GM23338 (cell line): ENCODE measurements around the gene FILIP1L.

ENCODE experiments used
- CREB1 ChIP-seq: fragments of 250-450 bp; sonication (Bioruptor Pico); IDR thresholded peaks from 2 replicates; pipeline ENCODE4 v1.5.0; 2020; ENCODE audit warnings: low read depth, mild to moderate bottlenecking, moderate library complexity
- EZH2 ChIP-seq: fragments of 200-600 bp; sonication (generic); IDR thresholded peaks from one replicate; pipeline ENCODE4 v1.8.0; 2017; ENCODE audit warnings: antibody characterized with exemption, mild to moderate bottlenecking, low read depth; ENCODE audit not compliant: unreplicated experiment
- EZH2phosphoT487 ChIP-seq: fragments of 200-600 bp; sonication (generic); IDR thresholded peaks from one replicate; pipeline ENCODE4 v1.8.1; 2018; ENCODE audit warnings: antibody characterized with exemption; ENCODE audit not compliant: unreplicated experiment
- NANOG ChIP-seq: IDR thresholded peaks from 2 replicates; pipeline ENCODE4 v1.6.1; 2016; ENCODE audit warnings: antibody characterized with exemption, borderline replicate concordance
- POLR2AphosphoS5 ChIP-seq: IDR thresholded peaks from 2 replicates; pipeline ENCODE4 v1.6.1; 2016; ENCODE audit warnings: antibody characterized with exemption, low read depth
- STAT1 ChIP-seq: IDR thresholded peaks from one replicate; pipeline ENCODE4 v1.6.1; 2016; ENCODE audit warnings: antibody characterized with exemption; ENCODE audit not compliant: unreplicated experiment
- ZNF331 ChIP-seq: fragments of 250-450 bp; sonication (Bioruptor Pico); IDR thresholded peaks from 2 replicates; pipeline ENCODE4 v1.5.0; 2020; ENCODE audit warnings: low read depth, mild to moderate bottlenecking, moderate library complexity
- TF ChIP-seq, protein P1 (sequence below), 2 experiments: fragments of 200-600 bp in 1 of 2; sonication (generic) in 1 of 2; conservative IDR thresholded peaks; 2 replicates each; pipeline versions ENCODE4 v1.5.1 to v1.6.1; 2016 to 2017; ENCODE audit warnings: antibody characterized with exemption in 2 of 2, low read depth in 2 of 2, mild to moderate bottlenecking in 2 of 2, moderate library complexity in 1 of 2
- TF ChIP-seq, protein P2 (sequence below): IDR thresholded peaks from one replicate; pipeline ENCODE4 v1.6.1; 2018; ENCODE audit warnings: antibody characterized with exemption; ENCODE audit not compliant: unreplicated experiment
- TF ChIP-seq, protein P3 (sequence below): IDR thresholded peaks from 2 replicates; pipeline ENCODE4 v1.6.1; 2016; ENCODE audit warnings: antibody characterized with exemption

DNA sequence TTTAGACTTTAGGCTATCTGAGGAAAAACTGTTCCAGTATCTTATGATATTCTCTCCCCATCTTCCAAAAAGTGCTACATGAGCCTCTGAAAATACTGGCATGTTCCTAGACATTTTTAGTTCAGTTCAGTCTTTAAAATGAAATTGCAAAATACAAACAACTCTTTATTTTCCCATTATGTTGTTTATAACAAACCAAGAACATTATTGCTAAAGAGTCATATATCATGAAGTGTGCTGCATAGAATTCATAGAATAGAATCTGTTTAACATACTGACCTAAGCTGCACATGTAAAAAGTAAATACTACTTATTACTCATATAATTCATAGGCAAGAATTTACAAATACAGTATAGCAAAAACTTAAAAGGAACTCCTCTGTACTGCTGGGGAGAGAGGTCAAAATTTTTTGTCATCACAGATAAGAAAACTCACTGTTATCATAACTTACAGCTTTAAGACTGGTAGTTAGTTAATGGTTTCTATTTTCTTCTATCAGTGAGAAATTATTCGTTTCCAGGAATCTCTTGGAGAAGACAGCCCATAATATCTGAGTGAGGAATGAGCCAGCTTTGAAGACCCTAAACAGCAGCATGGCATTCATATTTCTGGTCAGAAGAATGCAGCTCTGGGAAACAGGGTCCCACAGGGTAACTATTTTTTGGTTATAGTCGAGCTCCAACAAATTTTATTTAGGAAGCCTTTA lies 32.2 kb downstream of the FILIP1L start:
- TF ChIP-seq, protein P1, sequence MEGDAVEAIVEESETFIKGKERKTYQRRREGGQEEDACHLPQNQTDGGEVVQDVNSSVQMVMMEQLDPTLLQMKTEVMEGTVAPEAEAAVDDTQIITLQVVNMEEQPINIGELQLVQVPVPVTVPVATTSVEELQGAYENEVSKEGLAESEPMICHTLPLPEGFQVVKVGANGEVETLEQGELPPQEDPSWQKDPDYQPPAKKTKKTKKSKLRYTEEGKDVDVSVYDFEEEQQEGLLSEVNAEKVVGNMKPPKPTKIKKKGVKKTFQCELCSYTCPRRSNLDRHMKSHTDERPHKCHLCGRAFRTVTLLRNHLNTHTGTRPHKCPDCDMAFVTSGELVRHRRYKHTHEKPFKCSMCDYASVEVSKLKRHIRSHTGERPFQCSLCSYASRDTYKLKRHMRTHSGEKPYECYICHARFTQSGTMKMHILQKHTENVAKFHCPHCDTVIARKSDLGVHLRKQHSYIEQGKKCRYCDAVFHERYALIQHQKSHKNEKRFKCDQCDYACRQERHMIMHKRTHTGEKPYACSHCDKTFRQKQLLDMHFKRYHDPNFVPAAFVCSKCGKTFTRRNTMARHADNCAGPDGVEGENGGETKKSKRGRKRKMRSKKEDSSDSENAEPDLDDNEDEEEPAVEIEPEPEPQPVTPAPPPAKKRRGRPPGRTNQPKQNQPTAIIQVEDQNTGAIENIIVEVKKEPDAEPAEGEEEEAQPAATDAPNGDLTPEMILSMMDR (conservative IDR thresholded peaks at IDR 0.05; ENCODE audit: low read depth in 2 of 2), result no peak
- no peak for TF ChIP-seq EZH2phosphoT487
- no peak for TF ChIP-seq EZH2
- no peak for TF ChIP-seq POLR2AphosphoS5
- TF ChIP-seq, protein P2, sequence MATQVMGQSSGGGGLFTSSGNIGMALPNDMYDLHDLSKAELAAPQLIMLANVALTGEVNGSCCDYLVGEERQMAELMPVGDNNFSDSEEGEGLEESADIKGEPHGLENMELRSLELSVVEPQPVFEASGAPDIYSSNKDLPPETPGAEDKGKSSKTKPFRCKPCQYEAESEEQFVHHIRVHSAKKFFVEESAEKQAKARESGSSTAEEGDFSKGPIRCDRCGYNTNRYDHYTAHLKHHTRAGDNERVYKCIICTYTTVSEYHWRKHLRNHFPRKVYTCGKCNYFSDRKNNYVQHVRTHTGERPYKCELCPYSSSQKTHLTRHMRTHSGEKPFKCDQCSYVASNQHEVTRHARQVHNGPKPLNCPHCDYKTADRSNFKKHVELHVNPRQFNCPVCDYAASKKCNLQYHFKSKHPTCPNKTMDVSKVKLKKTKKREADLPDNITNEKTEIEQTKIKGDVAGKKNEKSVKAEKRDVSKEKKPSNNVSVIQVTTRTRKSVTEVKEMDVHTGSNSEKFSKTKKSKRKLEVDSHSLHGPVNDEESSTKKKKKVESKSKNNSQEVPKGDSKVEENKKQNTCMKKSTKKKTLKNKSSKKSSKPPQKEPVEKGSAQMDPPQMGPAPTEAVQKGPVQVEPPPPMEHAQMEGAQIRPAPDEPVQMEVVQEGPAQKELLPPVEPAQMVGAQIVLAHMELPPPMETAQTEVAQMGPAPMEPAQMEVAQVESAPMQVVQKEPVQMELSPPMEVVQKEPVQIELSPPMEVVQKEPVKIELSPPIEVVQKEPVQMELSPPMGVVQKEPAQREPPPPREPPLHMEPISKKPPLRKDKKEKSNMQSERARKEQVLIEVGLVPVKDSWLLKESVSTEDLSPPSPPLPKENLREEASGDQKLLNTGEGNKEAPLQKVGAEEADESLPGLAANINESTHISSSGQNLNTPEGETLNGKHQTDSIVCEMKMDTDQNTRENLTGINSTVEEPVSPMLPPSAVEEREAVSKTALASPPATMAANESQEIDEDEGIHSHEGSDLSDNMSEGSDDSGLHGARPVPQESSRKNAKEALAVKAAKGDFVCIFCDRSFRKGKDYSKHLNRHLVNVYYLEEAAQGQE, result no peak
- TF ChIP-seq, protein P3, sequence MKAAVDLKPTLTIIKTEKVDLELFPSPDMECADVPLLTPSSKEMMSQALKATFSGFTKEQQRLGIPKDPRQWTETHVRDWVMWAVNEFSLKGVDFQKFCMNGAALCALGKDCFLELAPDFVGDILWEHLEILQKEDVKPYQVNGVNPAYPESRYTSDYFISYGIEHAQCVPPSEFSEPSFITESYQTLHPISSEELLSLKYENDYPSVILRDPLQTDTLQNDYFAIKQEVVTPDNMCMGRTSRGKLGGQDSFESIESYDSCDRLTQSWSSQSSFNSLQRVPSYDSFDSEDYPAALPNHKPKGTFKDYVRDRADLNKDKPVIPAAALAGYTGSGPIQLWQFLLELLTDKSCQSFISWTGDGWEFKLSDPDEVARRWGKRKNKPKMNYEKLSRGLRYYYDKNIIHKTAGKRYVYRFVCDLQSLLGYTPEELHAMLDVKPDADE, result no peak
- no peak for TF ChIP-seq CREB1
- TF ChIP-seq ZNF331 (CRISPR knock-in tag), result no peak
- no peak for TF ChIP-seq STAT1
- no peak for TF ChIP-seq NANOG
